Fibroblast of lung (primary cell): ENCODE data around the gene SLC35A2. TPM values are rescaled to one million over a fixed set of nuclear protein-coding genes. Genes with fewer than 3 reads are reported as not detected.

ENCODE experiments used
- DNase-seq, 2 donors: peaks; one replicate each; pipeline versions ENCODE4 v3.0.0 to v3.0.0-alpha.2; 2010; ENCODE audit warnings: low read depth in 2 of 2
- H2AFZ ChIP-seq: 2 replicates; pipeline ENCODE4 v1.5.1; 2012; ENCODE audit warnings: low read length, control low read depth, inconsistent platforms
- H3K27ac ChIP-seq: 2 replicates; pipeline ENCODE4 v1.5.1; 2011; ENCODE audit warnings: low read length, control low read depth; ENCODE audit not compliant: insufficient read depth
- H3K27me3 ChIP-seq: 2 replicates; pipeline ENCODE4 v1.5.1; 2011; ENCODE audit warnings: mild to moderate bottlenecking, low read length; ENCODE audit not compliant: control insufficient read depth, insufficient read depth
- H3K36me3 ChIP-seq: 2 replicates; pipeline ENCODE4 v1.5.1; 2011; ENCODE audit warnings: low read length; ENCODE audit not compliant: control insufficient read depth, insufficient read depth
- H3K4me1 ChIP-seq: 2 replicates; pipeline ENCODE4 v1.5.1; 2011; ENCODE audit warnings: low read length; ENCODE audit not compliant: control insufficient read depth, insufficient read depth; ENCODE audit errors: extremely low read depth
- H3K4me2 ChIP-seq: 2 replicates; pipeline ENCODE4 v1.5.1; 2011; ENCODE audit warnings: low read length, control low read depth; ENCODE audit not compliant: insufficient read depth; ENCODE audit errors: extremely low read depth
- H3K4me3 ChIP-seq, 4 experiments: fragments of 200-600 bp in 1 of 4; sonication (generic) in 1 of 4; replicated peaks in 1 of 4; 2 replicates each; pipeline ENCODE4 v1.5.1; 2011 to 2016; ENCODE audit warnings: low read length in 4 of 4, low read depth in 3 of 4, mild to moderate bottlenecking in 3 of 4, control low read depth in 2 of 4, inconsistent platforms in 1 of 4, mixed read lengths in 1 of 4; ENCODE audit not compliant: insufficient read depth in 1 of 4; ENCODE audit errors: control extremely low read depth in 1 of 4
- H3K79me2 ChIP-seq: 2 replicates; pipeline ENCODE4 v1.5.1; 2012; ENCODE audit warnings: mild to moderate bottlenecking, low read length, inconsistent platforms; ENCODE audit not compliant: control insufficient read depth, insufficient read depth
- H3K9ac ChIP-seq: 2 replicates; pipeline ENCODE4 v1.5.1; 2011; ENCODE audit warnings: mild to moderate bottlenecking, low read length, control low read depth; ENCODE audit not compliant: insufficient read depth
- H3K9me3 ChIP-seq: 2 replicates; pipeline ENCODE4 v1.5.1; 2012; ENCODE audit warnings: low read depth, low read length; ENCODE audit not compliant: control insufficient read depth, insufficient read depth
- H4K20me1 ChIP-seq: 2 replicates; pipeline ENCODE4 v1.5.1; 2011; ENCODE audit warnings: low read length; ENCODE audit not compliant: control insufficient read depth, insufficient read depth; ENCODE audit errors: extremely low read depth
- EZH2 ChIP-seq: IDR thresholded peaks from 2 replicates; pipeline ENCODE4 v1.5.1; 2012; ENCODE audit warnings: low read length, control low read depth, mild to moderate bottlenecking; ENCODE audit errors: missing control alignments
- polyA plus RNA-seq, 2 donors: library from polyadenylated mRNA; depleted of rRNA in 1 of 2; stranded (reverse) in 1 of 2; unstranded in 1 of 2; fragments of >200 nt; gene quantifications; 2 replicates each; pipeline ENCODE4 v1.2.1, GENCODE V29; 2011 to 2012; ENCODE audit warnings: missing spikeins in 1 of 2
- total RNA-seq: library from RNA; depleted of rRNA; stranded (reverse); fragments of >200 nt; gene quantifications from 2 replicates; pipeline ENCODE4 v1.2.1, GENCODE V29; 2014
- TF ChIP-seq, protein P1 (sequence below), 2 donors: IDR thresholded peaks in 1 of 2; conservative IDR thresholded peaks in 1 of 2; 1 replicate in 1 of 2; 2 replicates in 1 of 2; pipeline ENCODE4 v1.5.1; 2011 to 2012; ENCODE audit warnings: low read length in 2 of 2, control low read depth in 1 of 2, inconsistent platforms in 1 of 2, low read depth in 1 of 2, mild to moderate bottlenecking in 1 of 2

The SLC35A2 gene
- total and polyA plus RNA-seq, 2 donors (not counting 1 experiment from before 2014, with no cell fraction given): 9.6 to 41.2 TPM

GRCh38 chrX:48892896-48893295 lies 18.6 kb downstream of the SLC35A2 start:
- no peak overlapping the region for H2AFZ ChIP-seq
- DNase-seq: no peak
- H3K27ac ChIP-seq: no peak overlapping the region
- TF ChIP-seq EZH2: no peak
- TF ChIP-seq, protein P1, sequence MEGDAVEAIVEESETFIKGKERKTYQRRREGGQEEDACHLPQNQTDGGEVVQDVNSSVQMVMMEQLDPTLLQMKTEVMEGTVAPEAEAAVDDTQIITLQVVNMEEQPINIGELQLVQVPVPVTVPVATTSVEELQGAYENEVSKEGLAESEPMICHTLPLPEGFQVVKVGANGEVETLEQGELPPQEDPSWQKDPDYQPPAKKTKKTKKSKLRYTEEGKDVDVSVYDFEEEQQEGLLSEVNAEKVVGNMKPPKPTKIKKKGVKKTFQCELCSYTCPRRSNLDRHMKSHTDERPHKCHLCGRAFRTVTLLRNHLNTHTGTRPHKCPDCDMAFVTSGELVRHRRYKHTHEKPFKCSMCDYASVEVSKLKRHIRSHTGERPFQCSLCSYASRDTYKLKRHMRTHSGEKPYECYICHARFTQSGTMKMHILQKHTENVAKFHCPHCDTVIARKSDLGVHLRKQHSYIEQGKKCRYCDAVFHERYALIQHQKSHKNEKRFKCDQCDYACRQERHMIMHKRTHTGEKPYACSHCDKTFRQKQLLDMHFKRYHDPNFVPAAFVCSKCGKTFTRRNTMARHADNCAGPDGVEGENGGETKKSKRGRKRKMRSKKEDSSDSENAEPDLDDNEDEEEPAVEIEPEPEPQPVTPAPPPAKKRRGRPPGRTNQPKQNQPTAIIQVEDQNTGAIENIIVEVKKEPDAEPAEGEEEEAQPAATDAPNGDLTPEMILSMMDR (conservative IDR thresholded peaks at IDR 0.05 in 1 of 2, IDR thresholded peaks at IDR 0.05 in 1 of 2; ENCODE audit: low read depth in 1 of 2, low read length in 2 of 2): no peak
- H3K4me2 ChIP-seq: no peak overlapping the region
- no peaks in the 10 kb centered on the region for H3K9me3 ChIP-seq
- no peaks in the 10 kb centered on the region for H3K27me3 ChIP-seq
- no peaks in the 10 kb centered on the region for H4K20me1 ChIP-seq
- H3K4me1 ChIP-seq: peaks cover 3% of the 10 kb centered on the region
- no peak overlapping the region for H3K4me3 ChIP-seq
- H3K36me3 ChIP-seq: no peaks in the 10 kb centered on the region
- no peak overlapping the region for H3K9ac ChIP-seq
- H3K79me2 ChIP-seq: peaks cover 4% of the 10 kb centered on the region

- no peaks in the 10 kb centered on the region for H3K27me3 ChIP-seq
- H3K4me3 ChIP-seq: peak overlapping the region; percentile 26 to 56 (median 44)
- no peaks in the 10 kb centered on the region for H4K20me1 ChIP-seq
- H3K36me3 ChIP-seq: no peaks in the 10 kb centered on the region
- H3K79me2 ChIP-seq: peaks cover 4% of the 10 kb centered on the region
- H3K4me2 ChIP-seq: peak overlapping the region; percentile 77
- H2AFZ ChIP-seq: no peak overlapping the region
- H3K9ac ChIP-seq: peak overlapping the region; percentile 30
- H3K9me3 ChIP-seq: no peaks in the 10 kb centered on the region
- H3K4me1 ChIP-seq: peaks cover 3% of the 10 kb centered on the region
- no peak overlapping the region for H3K27ac ChIP-seq
- DNase-seq: peak; percentile 78 to 84
- TF ChIP-seq EZH2: no peak
- TF ChIP-seq, protein P1 (conservative IDR thresholded peaks at IDR 0.05 in 1 of 2, IDR thresholded peaks at IDR 0.05 in 1 of 2; ENCODE audit: low read depth in 1 of 2, low read length in 2 of 2): peak; percentile 32 to 49
Measured at GRCh38 chrX:48891402-48892288, 19.8 kb downstream of the SLC35A2 start.

GRCh38 chrX:48890934-48891401 lies 20.5 kb downstream of the SLC35A2 start:
- Histone ChIP-seq H3K4me2 (peak overlapping the region; percentile 35), H3K27me3 (no peaks in the 10 kb centered on the region), H3K27ac (no peak overlapping the region), H3K4me3 (peak overlapping the region; percentile 26 to 56 (median 40)), H3K4me1 (no peaks in the 10 kb centered on the region), H3K9ac (peak overlapping the region; percentile 7), H3K79me2 (no peaks in the 10 kb centered on the region), H3K36me3 (no peaks in the 10 kb centered on the region), H4K20me1 (no peaks in the 10 kb centered on the region), H2AFZ (no peak overlapping the region), H3K9me3 (no peaks in the 10 kb centered on the region)
- no peak for DNase-seq
- no peak for TF ChIP-seq EZH2
- TF ChIP-seq, protein P1 (conservative IDR thresholded peaks at IDR 0.05 in 1 of 2, IDR thresholded peaks at IDR 0.05 in 1 of 2; ENCODE audit: low read depth in 1 of 2, low read length in 2 of 2): no peak
